Measurements from ENCODE around the gene PLAAT1.

Gene PLAAT1

GRCh38 chr3:193240850-193241706 is at the start of gene PLAAT1:
Gene PLAAT1 (plus strand): TSS chr3:193241222. CDS start chr3:193255651, 14,429 bp downstream.
- DNase-seq (ENCODE audit: low spot score): peak; percentile 78

GRCh38 chr3:193194371-193194770 is 46.7 kb upstream of the PLAAT1 start:
- DNase-seq (ENCODE audit: low spot score): no peak

- no peak for DNase-seq (ENCODE audit: low spot score)
Measured at GRCh38 chr3:193196746-193197145, 44.3 kb upstream of the PLAAT1 start.

- DNase-seq (ENCODE audit: low spot score): peak; percentile 10
Measured at GRCh38 chr3:193207290-193208273, 33.4 kb upstream of the PLAAT1 start.

GRCh38 chr3:193210618-193211017 is 30.4 kb upstream of the PLAAT1 start:
- no peak for DNase-seq (ENCODE audit: low spot score)

GRCh38 chr3:193211173-193211572 is 29.8 kb upstream of the PLAAT1 start:
- no peak for DNase-seq (ENCODE audit: low spot score)

- DNase-seq (ENCODE audit: low spot score): no peak
Measured at GRCh38 chr3:193211984-193212383, 29.0 kb upstream of the PLAAT1 start.

- no peak for DNase-seq (ENCODE audit: low spot score)
Measured at GRCh38 chr3:193212844-193213243, 28.2 kb upstream of the PLAAT1 start.

GRCh38 chr3:193214445-193214844 is 26.6 kb upstream of the PLAAT1 start:
- no peak for DNase-seq (ENCODE audit: low spot score)

- no peak for DNase-seq (ENCODE audit: low spot score)
Measured at GRCh38 chr3:193225302-193226125, 15.5 kb upstream of the PLAAT1 start.

GRCh38 chr3:193228206-193228605 is 12.8 kb upstream of the PLAAT1 start:
- DNase-seq (ENCODE audit: low spot score): no peak

GRCh38 chr3:193229851-193230420 is 11.1 kb upstream of the PLAAT1 start:
- DNase-seq (ENCODE audit: low spot score): no peak

- DNase-seq (ENCODE audit: low spot score): no peak
Measured at GRCh38 chr3:193230610-193231009, 10.4 kb upstream of the PLAAT1 start.

- DNase-seq (ENCODE audit: low spot score): no peak
Measured at GRCh38 chr3:193231201-193231600, 9.8 kb upstream of the PLAAT1 start.

GRCh38 chr3:193236599-193236998 is 4.4 kb upstream of the PLAAT1 start:
- no peak for DNase-seq (ENCODE audit: low spot score)

GRCh38 chr3:193237030-193237429 is 4.0 kb upstream of the PLAAT1 start:
- no peak for DNase-seq (ENCODE audit: low spot score)

GRCh38 chr3:193240436-193240849 is 579 bp upstream of the PLAAT1 start:
- no peak for DNase-seq (ENCODE audit: low spot score)

- peak; percentile 18 for DNase-seq (ENCODE audit: low spot score)
Measured at GRCh38 chr3:193241716-193242115, 694 bp downstream of the PLAAT1 start.

GRCh38 chr3:193243571-193243970 is 2.5 kb downstream of the PLAAT1 start:
- no peak for DNase-seq (ENCODE audit: low spot score)

GRCh38 chr3:193248848-193249468 is 7.9 kb downstream of the PLAAT1 start:
- DNase-seq (ENCODE audit: low spot score): no peak

GRCh38 chr3:193250492-193250891 is 9.5 kb downstream of the PLAAT1 start:
- DNase-seq (ENCODE audit: low spot score): no peak

Data from kidney tubule cell (primary cell).